Trophoblast cell (in vitro differentiated cells and primary cell): ENCODE results near the gene TTK.

Experiments
- DNase-seq, 2 donors: peaks; one replicate each; pipeline ENCODE4 v3.0.0-alpha.2; 2016
- H2AFZ ChIP-seq: 2 replicates; pipeline ENCODE4 v1.6.1; 2013; ENCODE audit warnings: low read length, moderate library complexity, mild to moderate bottlenecking; ENCODE audit not compliant: insufficient read depth, poor library complexity
- H2AK5ac ChIP-seq: 2 replicates; pipeline ENCODE4 v1.6.1; 2013; ENCODE audit warnings: mild to moderate bottlenecking, low read length
- H2BK120ac ChIP-seq: 2 replicates; pipeline ENCODE4 v1.6.1; 2013; ENCODE audit warnings: low read length, mild to moderate bottlenecking, moderate library complexity; ENCODE audit not compliant: insufficient read depth, poor library complexity
- H2BK12ac ChIP-seq: 2 replicates; pipeline ENCODE4 v1.6.1; 2013; ENCODE audit warnings: mild to moderate bottlenecking, low read length, moderate library complexity
- H2BK5ac ChIP-seq: 2 replicates; pipeline ENCODE4 v1.6.1; 2013; ENCODE audit warnings: low read length, low read depth, moderate library complexity, mild to moderate bottlenecking; ENCODE audit not compliant: poor library complexity
- H3K14ac ChIP-seq: 2 replicates; pipeline ENCODE4 v1.6.1; 2013; ENCODE audit warnings: mild to moderate bottlenecking, low read length
- H3K18ac ChIP-seq: 2 replicates; pipeline ENCODE4 v1.6.1; 2013; ENCODE audit warnings: mild to moderate bottlenecking, low read length
- H3K23ac ChIP-seq: 2 replicates; pipeline ENCODE4 v1.6.1; 2013; ENCODE audit warnings: low read length
- H3K27ac ChIP-seq: 2 replicates; pipeline ENCODE4 v1.5.1; 2013; ENCODE audit warnings: low read depth, mild to moderate bottlenecking, inconsistent platforms, low read length, moderate library complexity
- H3K27me3 ChIP-seq: 2 replicates; pipeline ENCODE4 v1.6.1; 2013; ENCODE audit warnings: inconsistent platforms, mild to moderate bottlenecking, low read length, moderate library complexity; ENCODE audit not compliant: insufficient read depth
- H3K36me3 ChIP-seq, 2 experiments: 1 replicate in 1 of 2; 2 replicates in 1 of 2; pipeline ENCODE4 v1.6.1; 2013; ENCODE audit warnings: low read length in 2 of 2, mild to moderate bottlenecking in 2 of 2, moderate library complexity in 1 of 2; ENCODE audit not compliant: insufficient read depth in 2 of 2, control insufficient read depth in 1 of 2
- H3K4ac ChIP-seq: 2 replicates; pipeline ENCODE4 v1.6.1; 2013; ENCODE audit warnings: low read depth, mild to moderate bottlenecking, low read length, moderate library complexity
- H3K4me1 ChIP-seq, 2 experiments: 1 replicate in 1 of 2; 2 replicates in 1 of 2; pipeline ENCODE4 v1.6.1; 2013; ENCODE audit warnings: low read length in 2 of 2, mild to moderate bottlenecking in 2 of 2, moderate library complexity in 1 of 2; ENCODE audit not compliant: insufficient read depth in 2 of 2, control insufficient read depth in 1 of 2
- H3K4me2 ChIP-seq: 2 replicates; pipeline ENCODE4 v1.6.1; 2013; ENCODE audit warnings: inconsistent platforms, mild to moderate bottlenecking, low read length, moderate library complexity
- H3K4me3 ChIP-seq: 2 replicates; pipeline ENCODE4 v1.5.1; 2013; ENCODE audit warnings: mild to moderate bottlenecking, low read depth, low read length, inconsistent platforms
- H3K79me1 ChIP-seq: one replicate; pipeline ENCODE4 v1.6.1; 2013; ENCODE audit warnings: low read length
- H3K79me2 ChIP-seq: 2 replicates; pipeline ENCODE4 v1.6.1; 2013; ENCODE audit warnings: low read length, mild to moderate bottlenecking; ENCODE audit not compliant: control insufficient read depth, insufficient read depth, poor library complexity
- H3K9ac ChIP-seq: 2 replicates; pipeline ENCODE4 v1.6.1; 2013; ENCODE audit warnings: mild to moderate bottlenecking, low read length
- H3K9me3 ChIP-seq: 2 replicates; pipeline ENCODE4 v1.6.1; 2013; ENCODE audit warnings: low read depth, mild to moderate bottlenecking, control low read depth, inconsistent platforms, low read length; ENCODE audit not compliant: insufficient read depth
- H4K12ac ChIP-seq: 2 replicates; pipeline ENCODE4 v1.6.1; 2013; ENCODE audit warnings: low read depth, mild to moderate bottlenecking, low read length, moderate library complexity
- H4K8ac ChIP-seq: 2 replicates; pipeline ENCODE4 v1.6.1; 2013; ENCODE audit warnings: low read depth, mild to moderate bottlenecking, low read length, moderate library complexity
- H4K91ac ChIP-seq: one replicate; pipeline ENCODE4 v1.6.1; 2013; ENCODE audit warnings: low read depth, mild to moderate bottlenecking, low read length, moderate library complexity
- WGBS: extraction: QIAGEN DNeasy Blood & Tissue Kit; methylation state at CpG from one replicate; pipeline ENCODE4 v1.1.7; 2013; ENCODE audit warnings: missing lambda C conversion rate; ENCODE audit not compliant: insufficient read length, insufficient coverage; ENCODE audit errors: extremely low coverage; 5-methylcytosine and 5-hydroxymethylcytosine counted together

The TTK gene

GRCh38 chr6:80001337-80001736, 3.1 kb upstream of the TTK start:
- Histone ChIP-seq H2BK120ac (no peak overlapping the region), H4K8ac (no peak overlapping the region), H3K27ac (no peak overlapping the region), H4K12ac (no peak overlapping the region), H3K79me1 (peaks cover 10% of the 10 kb centered on the region), H3K18ac (no peak overlapping the region), H2BK5ac (no peak overlapping the region), H2AK5ac (no peak overlapping the region), H3K14ac (no peak overlapping the region), H2AFZ (no peak overlapping the region), H3K9me3 (no peaks in the 10 kb centered on the region), H4K91ac (no peak overlapping the region), H3K23ac (no peak overlapping the region), H3K79me2 (peaks cover 8% of the 10 kb centered on the region), H3K4me1 (peaks cover 3 to 6% of the 10 kb centered on the region in 2 experiments), H3K4me3 (no peak overlapping the region), H3K27me3 (no peaks in the 10 kb centered on the region), H3K4me2 (no peak overlapping the region), H3K4ac (no peak overlapping the region), H2BK12ac (no peak overlapping the region), H3K9ac (no peak overlapping the region), H3K36me3 (no peaks in the 10 kb centered on the region)
- no CpG with 5 or more reads among the region's 1 CpG for WGBS
- DNase-seq: no peak

- peak overlapping the region; percentile 73 for H3K4me2 ChIP-seq
- H2AFZ ChIP-seq: peak overlapping the region; percentile 82
- H2AK5ac ChIP-seq: no peak overlapping the region
- H3K18ac ChIP-seq: no peak overlapping the region
- H3K9ac ChIP-seq: peak overlapping the region; percentile 8
- peak overlapping the region; percentile 57 for H2BK120ac ChIP-seq
- peak overlapping the region; percentile 75 for H4K8ac ChIP-seq
- H3K4me1 ChIP-seq: peaks cover 3 to 6% of the 10 kb centered on the region in 2 experiments
- H2BK12ac ChIP-seq: peak overlapping the region; percentile 32
- peak overlapping the region; percentile 79 for H4K91ac ChIP-seq
- H3K27ac ChIP-seq: peak overlapping the region; percentile 62
- no CpG with 5 or more reads among the region's 13 CpGs for WGBS
- H3K36me3 ChIP-seq: no peaks in the 10 kb centered on the region
- peaks cover 10% of the 10 kb centered on the region for H3K79me1 ChIP-seq
- H3K9me3 ChIP-seq: no peaks in the 10 kb centered on the region
- peak overlapping the region; percentile 70 for H3K4me3 ChIP-seq
- H2BK5ac ChIP-seq: peak overlapping the region; percentile 50
- H3K23ac ChIP-seq: no peak overlapping the region
- DNase-seq: peak in 1 of 2 donors; percentile 4
- H3K79me2 ChIP-seq: peaks cover 8% of the 10 kb centered on the region
- H3K27me3 ChIP-seq: no peaks in the 10 kb centered on the region
- peak overlapping the region; percentile 58 for H3K4ac ChIP-seq
- H4K12ac ChIP-seq: peak overlapping the region; percentile 57
- H3K14ac ChIP-seq: peak overlapping the region; percentile 66
Measured at GRCh38 chr6:80003826-80004172, 650 bp upstream of the TTK start.

GRCh38 chr6:80005406-80005805, 957 bp downstream of the TTK start:
- Histone ChIP-seq H3K79me1 (peaks cover 10% of the 10 kb centered on the region), H3K18ac (no peak overlapping the region), H4K8ac (no peak overlapping the region), H3K14ac (no peak overlapping the region), H2AFZ (no peak overlapping the region), H2BK5ac (no peak overlapping the region), H4K91ac (no peak overlapping the region), H3K36me3 (no peaks in the 10 kb centered on the region), H3K27ac (no peak overlapping the region), H2AK5ac (no peak overlapping the region), H3K4ac (no peak overlapping the region), H3K27me3 (no peaks in the 10 kb centered on the region), H3K4me1 (peaks cover 3 to 6% of the 10 kb centered on the region in 2 experiments), H3K9me3 (no peaks in the 10 kb centered on the region), H2BK12ac (no peak overlapping the region), H3K23ac (no peak overlapping the region), H2BK120ac (no peak overlapping the region), H3K4me2 (peak overlapping the region; percentile 93), H4K12ac (no peak overlapping the region), H3K4me3 (no peak overlapping the region), H3K79me2 (peaks cover 8% of the 10 kb centered on the region), H3K9ac (no peak overlapping the region)
- no peak for DNase-seq
- WGBS: no CpG with 5 or more reads among the region's 6 CpGs

- Histone ChIP-seq H3K27me3 (no peaks in the 10 kb centered on the region), H3K36me3 (no peaks in the 10 kb centered on the region), H2BK120ac (no peak overlapping the region), H2BK5ac (no peak overlapping the region), H3K9ac (no peak overlapping the region), H2AK5ac (no peak overlapping the region), H3K79me1 (peaks cover 10% of the 10 kb centered on the region), H2AFZ (no peak overlapping the region), H3K79me2 (peaks cover 8% of the 10 kb centered on the region), H2BK12ac (no peak overlapping the region), H3K4me2 (no peak overlapping the region), H3K14ac (no peak overlapping the region), H3K9me3 (no peaks in the 10 kb centered on the region), H3K4ac (no peak overlapping the region), H4K8ac (no peak overlapping the region), H3K4me1 (peaks cover 3 to 6% of the 10 kb centered on the region in 2 experiments), H3K23ac (no peak overlapping the region), H3K4me3 (no peak overlapping the region), H4K12ac (no peak overlapping the region), H3K18ac (no peak overlapping the region), H3K27ac (no peak overlapping the region), H4K91ac (no peak overlapping the region)
- WGBS: no CpG with 5 or more reads among the region's 1 CpG
- no peak for DNase-seq
Measured at GRCh38 chr6:80006541-80006940, 2.1 kb downstream of the TTK start.
